Measurements from ENCODE around the gene TMTC2.
"Not testable (repeated sequence)": the region's sequence is repeated elsewhere in the genome, so short reads cannot be mapped to it uniquely, and the experiment has no call there.

TMTC2 gene

DNA sequence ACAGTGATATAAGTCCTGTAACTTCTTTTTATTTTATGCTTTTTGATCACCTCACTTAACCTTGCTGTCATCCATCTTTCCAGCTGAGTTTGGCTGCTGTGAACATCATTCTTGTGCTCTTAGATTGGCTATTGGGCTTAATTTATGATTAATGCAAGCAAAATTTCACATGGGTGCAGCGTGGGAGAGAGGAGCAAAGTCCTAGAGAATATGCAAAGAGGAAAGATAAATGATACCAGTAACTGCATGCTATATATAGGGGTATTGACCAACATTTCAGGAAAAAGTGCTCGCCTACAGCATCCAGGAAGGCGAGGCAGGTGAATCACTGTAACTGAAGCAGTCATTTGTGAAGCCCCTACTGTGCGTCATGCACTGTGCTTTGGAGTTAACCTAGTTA lies 153.1 kb downstream of the TMTC2 start:
- H3F3A ChIP-seq (ENCODE audit: insufficient read depth): no peaks in the 10 kb centered on the region

DNA sequence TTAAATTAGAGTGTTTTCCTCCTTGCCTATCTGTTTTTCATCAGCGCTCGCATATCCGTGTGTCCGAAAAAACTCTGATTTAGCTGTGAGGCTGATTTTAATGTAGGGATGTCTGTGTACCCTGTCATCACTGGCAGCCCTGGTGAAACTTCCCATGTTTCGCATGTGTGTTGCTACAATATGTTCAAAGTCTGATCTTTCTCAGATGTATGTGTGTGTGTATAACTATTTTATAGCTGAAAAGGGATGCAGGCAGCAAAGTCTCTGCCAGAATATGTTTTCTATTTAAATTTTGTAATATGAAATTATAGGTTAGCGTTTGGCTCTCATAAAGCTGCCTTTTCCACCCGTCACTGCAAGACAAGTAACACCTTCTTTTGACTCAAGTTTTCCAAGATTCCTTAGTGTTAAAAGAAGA lies 154.8 kb downstream of the TMTC2 start:
- Histone ChIP-seq H4K20me1 (ENCODE audit: low read depth, low read length) (no peaks in the 10 kb centered on the region), H3K36me3 (ENCODE audit: low read length) (no peaks in the 10 kb centered on the region), H3K4me2 (ENCODE audit: low read depth, low read length, poor library complexity, severe bottlenecking) (no peak overlapping the region), H3K9me2 (replicated peaks; ENCODE audit: insufficient read depth, low read length) (no peaks in the 10 kb centered on the region), H3K79me2 (ENCODE audit: insufficient read depth, low read length) (no peaks in the 10 kb centered on the region), H3K9ac (ENCODE audit: low read length) (no peak overlapping the region), H3K9me3 (ENCODE audit: insufficient read depth, low read length) (no peaks in the 10 kb centered on the region), H3K4me3 (ENCODE audit: insufficient read depth, low read length, poor library complexity, severe bottlenecking) (no peak overlapping the region), H3F3A (ENCODE audit: insufficient read depth) (no peaks in the 10 kb centered on the region), H2AFZ (ENCODE audit: low read depth, low read length, severe bottlenecking) (no peak overlapping the region), H3K27ac (ENCODE audit: low read depth, low read length) (no peak overlapping the region), H3K27me3 (ENCODE audit: low read length) (no peaks in the 10 kb centered on the region)
- no peak for TF ChIP-seq EZH2phosphoT487 (conservative IDR thresholded peaks at IDR 0.05; ENCODE audit: low read length)
- TF ChIP-seq, protein P1, sequence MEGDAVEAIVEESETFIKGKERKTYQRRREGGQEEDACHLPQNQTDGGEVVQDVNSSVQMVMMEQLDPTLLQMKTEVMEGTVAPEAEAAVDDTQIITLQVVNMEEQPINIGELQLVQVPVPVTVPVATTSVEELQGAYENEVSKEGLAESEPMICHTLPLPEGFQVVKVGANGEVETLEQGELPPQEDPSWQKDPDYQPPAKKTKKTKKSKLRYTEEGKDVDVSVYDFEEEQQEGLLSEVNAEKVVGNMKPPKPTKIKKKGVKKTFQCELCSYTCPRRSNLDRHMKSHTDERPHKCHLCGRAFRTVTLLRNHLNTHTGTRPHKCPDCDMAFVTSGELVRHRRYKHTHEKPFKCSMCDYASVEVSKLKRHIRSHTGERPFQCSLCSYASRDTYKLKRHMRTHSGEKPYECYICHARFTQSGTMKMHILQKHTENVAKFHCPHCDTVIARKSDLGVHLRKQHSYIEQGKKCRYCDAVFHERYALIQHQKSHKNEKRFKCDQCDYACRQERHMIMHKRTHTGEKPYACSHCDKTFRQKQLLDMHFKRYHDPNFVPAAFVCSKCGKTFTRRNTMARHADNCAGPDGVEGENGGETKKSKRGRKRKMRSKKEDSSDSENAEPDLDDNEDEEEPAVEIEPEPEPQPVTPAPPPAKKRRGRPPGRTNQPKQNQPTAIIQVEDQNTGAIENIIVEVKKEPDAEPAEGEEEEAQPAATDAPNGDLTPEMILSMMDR (IDR thresholded peaks at IDR 0.05; ENCODE audit: insufficient read depth, low read length, poor library complexity, severe bottlenecking): no peak

More for the DNA sequence above, 153.1 kb downstream of the TMTC2 start:
- Histone ChIP-seq H3K27ac (ENCODE audit: low read depth, low read length) (no peak overlapping the region), H3K9me2 (replicated peaks; ENCODE audit: insufficient read depth, low read length) (no peaks in the 10 kb centered on the region), H3K79me2 (ENCODE audit: insufficient read depth, low read length) (no peaks in the 10 kb centered on the region), H3K4me3 (ENCODE audit: insufficient read depth, low read length, poor library complexity, severe bottlenecking) (no peak overlapping the region), H3K9ac (ENCODE audit: low read length) (no peak overlapping the region), H3K9me3 (ENCODE audit: insufficient read depth, low read length) (no peaks in the 10 kb centered on the region), H2AFZ (ENCODE audit: low read depth, low read length, severe bottlenecking) (no peak overlapping the region), H3K36me3 (ENCODE audit: low read length) (no peaks in the 10 kb centered on the region), H4K20me1 (ENCODE audit: low read depth, low read length) (no peaks in the 10 kb centered on the region), H3K4me2 (ENCODE audit: low read depth, low read length, poor library complexity, severe bottlenecking) (no peak overlapping the region), H3K27me3 (ENCODE audit: low read length) (no peaks in the 10 kb centered on the region)
- TF ChIP-seq, protein P1 (IDR thresholded peaks at IDR 0.05; ENCODE audit: insufficient read depth, low read length, poor library complexity, severe bottlenecking): no peak
- TF ChIP-seq EZH2phosphoT487 (conservative IDR thresholded peaks at IDR 0.05; ENCODE audit: low read length): no peak

DNA sequence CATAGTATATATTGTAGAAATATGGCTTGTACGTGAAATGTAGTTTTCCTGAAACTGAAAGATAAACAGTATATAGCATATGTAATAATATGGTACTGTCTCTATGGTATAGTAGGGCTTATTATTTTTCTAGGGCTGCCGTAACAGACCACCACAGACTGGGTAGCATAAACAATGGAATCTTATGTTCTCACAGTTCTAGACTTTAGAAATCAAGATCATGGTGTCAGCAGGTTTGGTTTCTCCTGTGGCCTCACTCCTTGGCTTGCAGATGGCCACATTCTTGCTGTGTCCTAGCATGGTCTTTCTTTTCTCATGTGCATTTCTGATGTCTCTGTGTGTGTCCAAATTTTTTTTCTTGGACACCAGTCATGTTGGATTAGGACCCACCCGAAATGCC lies 155.8 kb downstream of the TMTC2 start:
- no peak overlapping the region for H3K9ac ChIP-seq (ENCODE audit: low read length)
- H3K9me2 ChIP-seq (replicated peaks; ENCODE audit: insufficient read depth, low read length): no peaks in the 10 kb centered on the region
- no peak overlapping the region for H3K4me2 ChIP-seq (ENCODE audit: low read depth, low read length, poor library complexity, severe bottlenecking)
- no peaks in the 10 kb centered on the region for H3F3A ChIP-seq (ENCODE audit: insufficient read depth)
- H3K27me3 ChIP-seq (ENCODE audit: low read length): no peaks in the 10 kb centered on the region
- no peaks in the 10 kb centered on the region for H4K20me1 ChIP-seq (ENCODE audit: low read depth, low read length)
- H3K79me2 ChIP-seq (ENCODE audit: insufficient read depth, low read length): no peaks in the 10 kb centered on the region
- no peaks in the 10 kb centered on the region for H3K36me3 ChIP-seq (ENCODE audit: low read length)
- H3K27ac ChIP-seq (ENCODE audit: low read depth, low read length): no peak overlapping the region
- no peak for TF ChIP-seq EZH2phosphoT487 (conservative IDR thresholded peaks at IDR 0.05; ENCODE audit: low read length)
- TF ChIP-seq, protein P1 (IDR thresholded peaks at IDR 0.05; ENCODE audit: insufficient read depth, low read length, poor library complexity, severe bottlenecking): no peak
- no peak overlapping the region for H2AFZ ChIP-seq (ENCODE audit: low read depth, low read length, severe bottlenecking)
- H3K9me3 ChIP-seq (ENCODE audit: insufficient read depth, low read length): no peaks in the 10 kb centered on the region
- no peak overlapping the region for H3K4me3 ChIP-seq (ENCODE audit: insufficient read depth, low read length, poor library complexity, severe bottlenecking)

DNA sequence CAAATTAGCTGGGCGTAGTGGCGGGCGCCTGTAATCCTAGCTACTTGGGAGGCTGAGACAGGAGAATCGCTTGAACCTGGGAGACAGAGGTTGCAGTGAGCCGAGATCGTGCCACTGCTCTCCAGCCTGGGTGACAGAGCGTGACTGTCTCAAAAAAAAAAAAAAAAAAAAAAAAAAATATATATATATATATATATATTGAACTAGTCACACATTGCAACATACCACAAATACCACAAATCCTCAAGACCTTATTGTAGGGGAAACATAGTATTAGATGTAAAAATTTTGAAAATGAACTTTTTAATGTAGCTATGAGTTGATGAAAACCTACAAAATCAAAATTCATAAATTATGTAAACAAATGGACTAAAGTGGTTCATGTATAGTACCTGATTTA lies 158.4 kb downstream of the TMTC2 start:
- H3K36me3 ChIP-seq (ENCODE audit: low read length); H3K9ac ChIP-seq (ENCODE audit: low read length); H4K20me1 ChIP-seq (ENCODE audit: low read depth, low read length); H3K9me3 ChIP-seq (ENCODE audit: insufficient read depth, low read length); H3K4me3 ChIP-seq (ENCODE audit: insufficient read depth, low read length, poor library complexity, severe bottlenecking); H3K27ac ChIP-seq (ENCODE audit: low read depth, low read length); H3K27me3 ChIP-seq (ENCODE audit: low read length); H3K79me2 ChIP-seq (ENCODE audit: insufficient read depth, low read length); H3K4me2 ChIP-seq (ENCODE audit: low read depth, low read length, poor library complexity, severe bottlenecking); H2AFZ ChIP-seq (ENCODE audit: low read depth, low read length, severe bottlenecking); H3F3A ChIP-seq (ENCODE audit: insufficient read depth); H3K9me2 ChIP-seq (replicated peaks; ENCODE audit: insufficient read depth, low read length): not testable (repeated sequence)

Measured in SU-DHL-6 (cell line).